ENCODE results near the gene ERC2.
"Not testable (repeated sequence)": the region's sequence is repeated elsewhere in the genome, so short reads cannot be mapped to it uniquely, and the experiment has no call there.

ERC2 gene

GRCh38 chr3:56052188-56052587 is 416.1 kb downstream of the ERC2 start:
- DNase-seq = no peak

DNA sequence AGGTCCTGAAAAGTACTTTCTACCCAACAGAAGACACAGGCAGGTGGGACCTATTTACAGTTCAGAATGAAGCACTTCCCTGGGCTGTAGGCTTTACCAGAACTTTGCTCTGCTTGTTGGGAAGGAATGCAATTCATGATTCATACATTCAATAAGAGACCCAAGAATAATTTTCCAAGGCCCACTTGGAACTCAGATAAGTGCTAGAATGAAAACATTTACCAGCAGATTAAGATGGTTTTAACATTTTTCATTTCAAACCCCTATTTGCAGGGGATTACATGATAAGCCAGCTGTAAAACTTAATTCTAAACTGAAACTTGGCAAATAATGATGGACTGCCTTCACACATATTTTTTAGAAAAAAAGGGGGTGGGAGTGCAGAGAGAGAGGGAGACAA is 417.2 kb downstream of the ERC2 start:
- DNase-seq = no peak

DNA sequence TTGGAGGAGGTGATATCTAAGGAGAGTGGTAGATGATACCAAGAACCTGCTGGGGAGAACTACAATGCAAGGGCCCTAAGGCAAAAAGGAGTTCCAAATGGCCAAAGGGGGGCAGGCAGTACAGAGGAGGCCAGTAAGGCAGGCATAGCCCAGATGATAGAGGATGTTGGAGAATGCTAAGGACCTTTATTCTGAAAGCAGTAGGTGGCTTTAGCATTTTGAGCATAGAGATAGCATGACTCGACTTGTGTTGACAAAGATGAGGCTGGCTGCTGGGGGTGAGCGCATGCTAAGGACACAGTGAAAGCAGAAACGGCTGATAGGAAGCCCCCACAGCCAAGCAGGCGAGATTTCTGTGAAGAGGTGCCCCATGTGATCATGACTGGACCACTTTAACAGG is 419.3 kb downstream of the ERC2 start:
- DNase-seq = no peak

- no peak for DNase-seq
Measured at GRCh38 chr3:56048331-56048730, 419.9 kb downstream of the ERC2 start.

GRCh38 chr3:56042326-56042951 is 425.8 kb downstream of the ERC2 start:
- no peak for DNase-seq

DNA sequence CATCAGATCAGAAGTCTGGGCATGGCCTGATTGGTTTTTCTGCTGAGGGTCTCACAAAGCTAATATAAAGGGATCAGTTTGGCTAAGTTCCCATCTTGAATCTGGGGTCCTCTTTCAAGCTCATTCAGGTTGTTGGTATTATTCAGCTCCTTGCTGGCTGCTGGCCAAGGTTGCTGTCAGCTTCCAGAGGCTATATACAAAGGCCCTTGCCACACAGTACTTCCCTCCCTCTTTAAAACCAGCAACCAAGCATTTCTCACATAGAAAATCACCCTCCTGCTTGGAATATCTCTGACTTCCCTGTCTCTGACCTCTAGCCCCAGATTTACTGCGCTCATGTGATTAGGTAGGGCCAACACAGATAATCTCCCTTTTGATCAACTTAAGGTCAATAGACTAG is 442.9 kb downstream of the ERC2 start:
- DNase-seq = no peak

- no peak for DNase-seq
Measured at GRCh38 chr3:56023546-56023945, 444.7 kb downstream of the ERC2 start.

GRCh38 chr3:56022619-56023018 is 445.6 kb downstream of the ERC2 start:
- DNase-seq = no peak

- no peak for DNase-seq
Measured at GRCh38 chr3:56019490-56020146, 448.6 kb downstream of the ERC2 start.

DNA sequence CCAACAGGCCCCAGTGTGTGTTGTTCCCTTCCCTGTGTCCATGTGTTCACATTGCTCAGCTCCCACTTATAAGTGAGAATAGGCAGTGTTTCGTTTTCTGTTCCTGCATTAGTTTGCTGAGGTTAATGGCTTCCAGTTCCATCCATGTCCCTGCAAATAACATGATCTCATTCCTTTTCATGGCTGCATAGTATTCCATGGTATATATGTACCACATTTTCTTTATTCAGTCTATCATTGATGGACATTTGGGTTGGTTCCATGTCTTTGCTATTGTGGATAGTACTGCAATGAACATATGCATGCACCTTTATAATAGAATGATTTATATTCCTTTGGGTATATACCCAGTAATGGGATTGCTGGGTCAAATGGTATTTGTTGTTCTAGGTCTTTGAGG is 452.9 kb downstream of the ERC2 start:
- not testable (repeated sequence) for DNase-seq

- DNase-seq = no peak
Measured at GRCh38 chr3:56012721-56013120, 455.5 kb downstream of the ERC2 start.

GRCh38 chr3:56005196-56005805 is 463.0 kb downstream of the ERC2 start:
- no peak for DNase-seq

DNA sequence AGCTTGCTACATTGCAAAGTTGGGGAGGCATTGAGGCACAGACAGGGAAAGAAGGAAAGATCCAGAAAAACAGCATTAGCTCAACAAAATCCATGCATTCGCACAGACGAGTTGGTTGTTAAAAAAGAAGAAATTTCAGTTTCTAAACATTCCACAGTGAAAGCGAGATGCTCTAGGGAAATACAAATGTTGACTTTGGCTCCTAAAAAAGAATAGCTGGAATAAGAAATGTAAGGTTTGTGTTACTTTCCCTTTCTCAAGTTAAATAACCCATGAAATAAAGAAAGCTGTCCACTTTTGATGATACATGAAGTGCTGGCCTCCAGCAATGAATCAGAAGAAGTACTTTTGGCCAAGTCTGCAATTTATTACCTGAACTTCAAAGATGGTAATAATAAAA is 465.1 kb downstream of the ERC2 start:
- no peak for DNase-seq

- DNase-seq = no peak
Measured at GRCh38 chr3:56001991-56002390, 466.3 kb downstream of the ERC2 start.

DNA sequence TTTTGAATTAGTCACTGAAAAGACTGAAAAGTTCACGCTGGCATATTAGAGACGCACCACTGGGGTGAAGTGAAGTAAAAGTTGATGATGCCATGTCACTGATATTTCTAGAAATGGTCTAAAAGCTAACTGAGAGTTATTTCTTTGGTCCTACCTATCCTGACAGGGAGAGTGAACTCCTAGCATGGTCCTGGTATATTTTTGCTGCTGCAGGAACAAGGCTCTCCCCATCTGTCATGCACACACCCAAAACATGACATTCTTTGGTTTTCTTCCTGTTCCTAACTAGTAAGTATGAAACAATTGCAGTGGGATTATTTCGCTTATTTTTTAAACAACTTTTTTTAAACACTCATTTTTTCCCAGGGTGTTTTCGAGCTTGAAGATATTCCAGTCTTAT is 466.7 kb downstream of the ERC2 start:
- no peak for DNase-seq

- no peak for DNase-seq
Measured at GRCh38 chr3:55989366-55989765, 478.9 kb downstream of the ERC2 start.

- DNase-seq = no peak
Measured at GRCh38 chr3:55988905-55989304, 479.4 kb downstream of the ERC2 start.

- no peak for DNase-seq
Measured at GRCh38 chr3:55984626-55985025, 483.6 kb downstream of the ERC2 start.

DNA sequence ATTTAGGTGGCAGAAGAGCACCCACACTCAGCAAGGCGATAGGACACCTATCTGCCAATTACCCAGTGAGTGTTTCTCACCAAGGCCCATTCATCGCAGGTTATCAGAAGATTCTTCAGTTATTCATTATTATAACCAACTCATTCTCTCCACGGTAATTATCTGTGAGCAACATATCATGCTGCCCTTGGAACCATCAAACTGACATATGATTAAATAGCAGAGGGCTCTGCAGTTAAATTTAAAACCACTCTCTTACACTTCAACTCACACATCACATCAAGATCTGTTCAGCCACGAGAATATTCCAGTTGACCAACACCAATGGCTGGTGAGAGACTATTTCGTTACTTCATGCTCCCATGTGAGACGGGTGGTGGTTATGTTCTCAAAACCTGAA is 489.3 kb downstream of the ERC2 start:
- DNase-seq = no peak

- DNase-seq = no peak
Measured at GRCh38 chr3:55974421-55975165, 493.7 kb downstream of the ERC2 start.

- DNase-seq = no peak
Measured at GRCh38 chr3:55969634-55970033, 498.6 kb downstream of the ERC2 start.

GRCh38 chr3:55968331-55968730 is 499.9 kb downstream of the ERC2 start:
- no peak for DNase-seq

DNA sequence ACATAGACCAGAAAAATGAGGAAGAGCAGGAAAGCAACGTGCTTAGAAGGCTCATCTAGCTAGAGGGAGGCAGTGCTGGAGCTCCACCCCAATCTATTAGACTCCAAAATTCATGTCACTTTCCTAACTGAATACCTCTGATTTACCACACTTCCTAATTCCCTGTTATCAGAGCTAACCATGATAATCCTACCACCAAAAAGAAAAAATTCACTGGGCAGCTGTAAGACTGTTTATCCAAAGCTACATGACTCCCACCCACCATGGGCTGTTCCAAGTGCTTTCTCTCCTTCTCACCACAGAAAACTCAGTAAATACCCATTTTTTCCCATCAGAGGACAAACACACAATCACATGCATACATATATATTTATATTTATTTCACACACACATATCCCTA is 501.7 kb downstream of the ERC2 start:
- no peak for DNase-seq

- no peak for DNase-seq
Measured at GRCh38 chr3:55965776-55966175, 502.5 kb downstream of the ERC2 start.

Measured in NCI-H446 treated with DMSO at 0.1 percent for 48 hours (cell line).